ENCODE measurements around the gene GALNT2. TPM values are rescaled to one million over a fixed set of nuclear protein-coding genes. Genes with fewer than 3 reads are reported as not detected.

GALNT2 gene
- total and polyA plus RNA-seq, 2 experiments from 2014 or later: 17.8 to 48.3 TPM

DNA sequence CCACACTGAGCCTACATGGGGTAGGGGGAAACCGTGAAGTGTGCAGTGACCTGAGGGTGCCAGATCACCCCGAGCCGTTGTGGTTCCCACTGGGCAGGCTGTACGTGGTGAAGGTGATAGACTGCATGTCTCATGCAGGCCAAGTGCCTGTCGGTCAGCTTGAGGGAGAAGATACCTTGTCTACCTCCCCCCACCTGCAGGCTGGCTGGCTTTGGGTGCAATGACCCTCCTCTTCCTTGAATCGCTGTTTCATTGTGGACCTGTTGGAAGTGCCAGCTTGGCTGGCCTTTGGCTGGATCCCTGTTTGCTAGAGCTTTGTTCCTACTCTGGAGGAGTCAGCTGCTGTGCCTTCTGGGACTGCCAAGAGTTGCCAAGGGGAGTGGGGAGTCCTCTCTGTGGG, 92.5 kb downstream of the GALNT2 start:
- Mint-ChIP-seq H3K27me3 (ENCODE audit: insufficient read depth, low read depth, poor library complexity) (no peaks in the 10 kb centered on the region), H3K4me3 (no peak overlapping the region)

DNA sequence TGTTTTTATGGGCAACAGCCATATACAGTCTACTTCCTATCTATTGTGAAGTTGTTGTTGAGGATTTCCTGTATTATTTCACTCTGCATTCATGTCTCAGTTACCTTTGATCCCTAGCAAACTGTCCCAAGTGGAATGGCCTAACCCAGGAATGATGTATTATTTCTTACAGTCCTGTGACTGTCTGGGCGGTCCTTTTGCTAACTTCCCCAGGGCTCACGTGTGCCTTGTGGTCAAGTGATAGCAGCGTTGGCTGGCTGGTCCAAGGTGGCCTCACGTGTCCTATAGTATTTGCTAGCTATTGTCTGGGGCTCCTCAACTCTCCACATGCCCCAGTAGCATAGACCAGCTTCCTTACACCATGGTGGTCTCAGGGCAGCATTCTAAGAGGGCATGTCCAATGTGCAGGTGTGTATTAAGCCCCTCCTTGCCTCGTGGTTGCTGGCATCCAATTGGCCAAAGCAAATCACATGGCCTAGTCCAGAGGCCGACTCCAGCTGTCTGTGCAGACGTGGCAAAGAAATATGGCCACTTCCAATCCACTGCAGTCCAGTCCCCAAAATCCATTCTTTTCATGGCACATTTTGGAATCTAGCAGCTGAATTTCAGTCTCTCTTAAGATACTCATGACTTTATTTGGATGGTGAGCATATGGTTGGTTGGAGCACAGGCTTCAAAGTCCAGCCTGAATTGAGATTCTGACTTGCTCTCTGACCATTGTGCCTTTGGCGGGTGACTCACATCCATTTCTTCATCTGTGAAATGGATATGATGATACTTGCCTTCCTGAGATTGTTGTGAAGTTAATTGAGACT, 94.1 kb downstream of the GALNT2 start:
- no peak overlapping the region for H3K4me3 Mint-ChIP-seq
- Histone ChIP-seq H3K4me3 (no peak overlapping the region), H3K9me2 (ENCODE audit: insufficient read depth) (peaks cover 20% of the 10 kb centered on the region; the same call in 1 of the 2 replicates), H3K79me2 (replicated peaks; ENCODE audit: insufficient read depth) (peaks cover 63% of the 10 kb centered on the region), H3K27ac (ENCODE audit: low read depth) (no peak overlapping the region), H2AFZ (no peak overlapping the region), H3K4me1 (ENCODE audit: insufficient read depth) (peaks cover 3% of the 10 kb centered on the region; the same call in 1 of the 2 replicates), H3K36me3 (ENCODE audit: insufficient read depth) (no peaks in the 10 kb centered on the region), H3K27me3 (ENCODE audit: insufficient read depth) (no peaks in the 10 kb centered on the region), H3K4me2 (no peak overlapping the region), H4K20me1 (replicated peaks; ENCODE audit: insufficient read depth) (peaks cover 6% of the 10 kb centered on the region), H3F3A (replicated peaks; ENCODE audit: low read depth) (no peaks in the 10 kb centered on the region)
- DNase-seq (ENCODE audit: low spot score) (no peak), ATAC-seq (no peak)
- H3K4me1 Mint-ChIP-seq: peaks cover 19% of the 10 kb centered on the region
- H3K27me3 Mint-ChIP-seq (ENCODE audit: insufficient read depth, low read depth, poor library complexity): no peaks in the 10 kb centered on the region
- no peaks in the 10 kb centered on the region; the same call in 2 of the 3 replicates for H3K9me3 Mint-ChIP-seq
- no peak overlapping the region for H3K27ac Mint-ChIP-seq
- H3K36me3 Mint-ChIP-seq (ENCODE audit: low read depth): peaks cover 5% of the 10 kb centered on the region
- no peak for TF ChIP-seq CREB1 (CRISPR knock-in tag; IDR thresholded peaks at IDR 0.05; ENCODE audit: low read depth)
- TF ChIP-seq POLR2AphosphoS5 (IDR thresholded peaks at IDR 0.05; ENCODE audit: low read depth): no peak
- TF ChIP-seq EZH2 (IDR thresholded peaks at IDR 0.05; ENCODE audit: low read depth, unreplicated experiment): no peak
- TF ChIP-seq, protein P1, sequence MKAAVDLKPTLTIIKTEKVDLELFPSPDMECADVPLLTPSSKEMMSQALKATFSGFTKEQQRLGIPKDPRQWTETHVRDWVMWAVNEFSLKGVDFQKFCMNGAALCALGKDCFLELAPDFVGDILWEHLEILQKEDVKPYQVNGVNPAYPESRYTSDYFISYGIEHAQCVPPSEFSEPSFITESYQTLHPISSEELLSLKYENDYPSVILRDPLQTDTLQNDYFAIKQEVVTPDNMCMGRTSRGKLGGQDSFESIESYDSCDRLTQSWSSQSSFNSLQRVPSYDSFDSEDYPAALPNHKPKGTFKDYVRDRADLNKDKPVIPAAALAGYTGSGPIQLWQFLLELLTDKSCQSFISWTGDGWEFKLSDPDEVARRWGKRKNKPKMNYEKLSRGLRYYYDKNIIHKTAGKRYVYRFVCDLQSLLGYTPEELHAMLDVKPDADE (IDR thresholded peaks at IDR 0.05): no peak
- TF ChIP-seq, protein P2, sequence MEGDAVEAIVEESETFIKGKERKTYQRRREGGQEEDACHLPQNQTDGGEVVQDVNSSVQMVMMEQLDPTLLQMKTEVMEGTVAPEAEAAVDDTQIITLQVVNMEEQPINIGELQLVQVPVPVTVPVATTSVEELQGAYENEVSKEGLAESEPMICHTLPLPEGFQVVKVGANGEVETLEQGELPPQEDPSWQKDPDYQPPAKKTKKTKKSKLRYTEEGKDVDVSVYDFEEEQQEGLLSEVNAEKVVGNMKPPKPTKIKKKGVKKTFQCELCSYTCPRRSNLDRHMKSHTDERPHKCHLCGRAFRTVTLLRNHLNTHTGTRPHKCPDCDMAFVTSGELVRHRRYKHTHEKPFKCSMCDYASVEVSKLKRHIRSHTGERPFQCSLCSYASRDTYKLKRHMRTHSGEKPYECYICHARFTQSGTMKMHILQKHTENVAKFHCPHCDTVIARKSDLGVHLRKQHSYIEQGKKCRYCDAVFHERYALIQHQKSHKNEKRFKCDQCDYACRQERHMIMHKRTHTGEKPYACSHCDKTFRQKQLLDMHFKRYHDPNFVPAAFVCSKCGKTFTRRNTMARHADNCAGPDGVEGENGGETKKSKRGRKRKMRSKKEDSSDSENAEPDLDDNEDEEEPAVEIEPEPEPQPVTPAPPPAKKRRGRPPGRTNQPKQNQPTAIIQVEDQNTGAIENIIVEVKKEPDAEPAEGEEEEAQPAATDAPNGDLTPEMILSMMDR (conservative IDR thresholded peaks at IDR 0.05; ENCODE audit: low read depth in 2 of 2): no peak
- TF ChIP-seq JUNB (IDR thresholded peaks at IDR 0.05; ENCODE audit: unreplicated experiment): no peak
- TF ChIP-seq ZNF114 (CRISPR knock-in tag; IDR thresholded peaks at IDR 0.05): no peak
- TF ChIP-seq STAT1 (IDR thresholded peaks at IDR 0.05; ENCODE audit: unreplicated experiment): no peak

More for the DNA sequence above, 92.5 kb downstream of the GALNT2 start:
- Histone ChIP-seq H3K27me3 (ENCODE audit: insufficient read depth) (no peaks in the 10 kb centered on the region), H3K27ac (ENCODE audit: low read depth) (no peak overlapping the region), H3K4me1 (ENCODE audit: insufficient read depth) (peaks cover 3% of the 10 kb centered on the region; the same call in 1 of the 2 replicates), H3K79me2 (replicated peaks; ENCODE audit: insufficient read depth) (peaks cover 57% of the 10 kb centered on the region), H3K4me3 (no peak overlapping the region), H4K20me1 (replicated peaks; ENCODE audit: insufficient read depth) (peaks cover 6% of the 10 kb centered on the region), H3K9me2 (ENCODE audit: insufficient read depth) (peaks cover 20% of the 10 kb centered on the region; the same call in 1 of the 2 replicates), H3K36me3 (ENCODE audit: insufficient read depth) (no peaks in the 10 kb centered on the region), H3F3A (replicated peaks; ENCODE audit: low read depth) (no peaks in the 10 kb centered on the region), H3K4me2 (no peak overlapping the region), H2AFZ (no peak overlapping the region)
- Mint-ChIP-seq H3K27ac (no peak overlapping the region; the same call in 1 of the 2 replicates), H3K9me3 (no peaks in the 10 kb centered on the region; the same call in 2 of the 3 replicates), H3K36me3 (ENCODE audit: low read depth) (peaks cover 5% of the 10 kb centered on the region), H3K4me1 (peaks cover 19% of the 10 kb centered on the region)
- TF ChIP-seq ZNF331 (CRISPR knock-in tag; IDR thresholded peaks at IDR 0.05; ENCODE audit: low read depth): no peak
- TF ChIP-seq JUNB (IDR thresholded peaks at IDR 0.05; ENCODE audit: unreplicated experiment): no peak
- TF ChIP-seq, protein P2 (conservative IDR thresholded peaks at IDR 0.05; ENCODE audit: low read depth in 2 of 2): no peak
- TF ChIP-seq STAT1 (IDR thresholded peaks at IDR 0.05; ENCODE audit: unreplicated experiment): no peak
- no peak for TF ChIP-seq EZH2phosphoT487 (IDR thresholded peaks at IDR 0.05; ENCODE audit: unreplicated experiment)
- TF ChIP-seq CREB1 (CRISPR knock-in tag; IDR thresholded peaks at IDR 0.05; ENCODE audit: low read depth): no peak
- DNase-seq (ENCODE audit: low spot score): no peak
- ATAC-seq: no peak

Measured in GM23338 (cell line).